Melanocyte of skin (primary cell): ENCODE data around the gene WDR43. TPM values are rescaled to one million over a fixed set of nuclear protein-coding genes. Genes with fewer than 3 reads are reported as not detected.

ENCODE experiments used
- small RNA-seq, 2 donors: library from RNA; depleted of rRNA; stranded (forward); fragments of <200 nt; gene quantifications; one replicate each; pipeline ENCODE3, GENCODE V24; 2012
- total RNA-seq, 2 donors: library from RNA; depleted of rRNA; stranded (reverse); fragments of >200 nt; gene quantifications; 2 replicates each; pipeline ENCODE4 v1.2.3, GENCODE V29; 2012

Gene WDR43, protein sequence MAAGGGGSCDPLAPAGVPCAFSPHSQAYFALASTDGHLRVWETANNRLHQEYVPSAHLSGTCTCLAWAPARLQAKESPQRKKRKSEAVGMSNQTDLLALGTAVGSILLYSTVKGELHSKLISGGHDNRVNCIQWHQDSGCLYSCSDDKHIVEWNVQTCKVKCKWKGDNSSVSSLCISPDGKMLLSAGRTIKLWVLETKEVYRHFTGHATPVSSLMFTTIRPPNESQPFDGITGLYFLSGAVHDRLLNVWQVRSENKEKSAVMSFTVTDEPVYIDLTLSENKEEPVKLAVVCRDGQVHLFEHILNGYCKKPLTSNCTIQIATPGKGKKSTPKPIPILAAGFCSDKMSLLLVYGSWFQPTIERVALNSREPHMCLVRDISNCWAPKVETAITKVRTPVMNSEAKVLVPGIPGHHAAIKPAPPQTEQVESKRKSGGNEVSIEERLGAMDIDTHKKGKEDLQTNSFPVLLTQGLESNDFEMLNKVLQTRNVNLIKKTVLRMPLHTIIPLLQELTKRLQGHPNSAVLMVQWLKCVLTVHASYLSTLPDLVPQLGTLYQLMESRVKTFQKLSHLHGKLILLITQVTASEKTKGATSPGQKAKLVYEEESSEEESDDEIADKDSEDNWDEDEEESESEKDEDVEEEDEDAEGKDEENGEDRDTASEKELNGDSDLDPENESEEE
- 100 to 1,000 TPM; 105 to 120 TPM for total RNA-seq

DNA sequence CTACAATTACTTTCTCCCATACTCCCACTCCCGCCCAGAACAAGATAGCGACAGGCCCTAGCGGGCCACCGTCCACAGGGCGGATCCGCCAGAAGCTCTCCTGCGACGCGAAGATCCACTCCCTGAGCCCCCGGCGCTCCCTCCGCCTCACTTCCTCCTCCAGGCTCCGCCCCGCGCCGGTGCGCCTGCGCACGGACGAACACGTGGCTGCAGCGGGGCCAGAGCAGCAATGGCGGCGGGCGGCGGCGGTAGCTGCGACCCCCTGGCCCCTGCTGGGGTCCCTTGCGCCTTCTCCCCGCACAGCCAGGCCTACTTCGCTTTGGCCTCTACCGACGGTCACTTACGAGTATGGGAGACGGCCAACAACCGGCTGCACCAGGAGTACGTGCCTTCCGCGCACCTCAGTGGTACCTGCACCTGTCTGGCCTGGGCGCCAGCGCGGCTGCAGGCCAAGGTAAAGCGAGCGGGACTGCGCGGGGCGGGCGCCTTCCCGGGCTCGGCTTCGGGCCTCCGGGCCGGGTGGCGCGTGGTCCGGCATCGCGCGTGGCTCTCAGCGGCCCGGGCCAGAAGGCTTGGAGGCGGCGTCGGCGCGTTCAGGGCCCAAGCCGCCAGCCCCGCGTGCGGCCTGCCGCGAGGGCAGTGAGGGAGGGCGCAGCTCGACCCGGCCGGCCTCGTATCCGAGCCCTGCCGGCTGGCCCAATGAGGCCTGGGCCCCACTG, at the start of gene WDR43:
Gene WDR43, plus strand, starts transcription at position 198 of the 719 bp plus-strand sequence. Its CDS starts 32 bp downstream, at position 230.

DNA sequence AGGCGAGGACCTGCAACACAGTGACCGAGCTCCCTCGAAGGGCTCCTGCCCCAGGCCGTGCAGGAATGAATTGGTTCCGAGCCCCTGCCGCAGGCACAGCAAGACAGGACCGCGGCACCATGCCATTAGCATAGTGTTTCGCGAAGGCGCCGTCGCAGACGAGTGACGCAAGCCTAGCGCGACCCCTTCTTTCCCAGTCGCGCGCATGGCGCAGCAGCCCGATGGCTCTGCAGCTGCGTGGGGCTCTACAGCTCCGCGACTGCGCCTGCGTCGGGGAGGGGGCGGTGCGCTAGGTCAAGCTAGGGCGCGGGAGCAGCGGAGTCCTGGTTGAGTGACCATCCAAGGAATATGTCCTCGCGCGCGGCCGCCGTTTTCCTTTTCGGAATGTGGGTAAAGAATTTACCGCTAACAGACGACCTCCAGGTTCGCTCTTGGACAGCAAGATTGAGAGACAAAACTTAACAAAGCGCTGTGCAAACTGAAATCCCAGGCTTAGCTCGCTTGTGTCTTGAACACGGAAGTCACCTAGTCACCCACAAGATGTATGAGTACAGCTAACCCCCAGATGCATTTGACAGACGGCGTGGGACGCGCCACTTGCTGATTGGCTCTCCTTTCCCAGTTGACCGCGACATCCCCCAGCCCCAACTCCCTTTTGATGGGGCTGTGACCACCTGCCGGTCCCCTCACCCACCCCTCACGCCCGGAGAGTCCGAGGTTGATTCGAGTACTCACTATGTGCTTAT, 24.1 kb upstream of the WDR43 start, which contains the start of gene TRMT61B:
Gene TRMT61B, minus strand, starts transcription at position 164 of the 746 bp plus-strand sequence. Its CDS starts 32 bp downstream, at position 132.

DNA sequence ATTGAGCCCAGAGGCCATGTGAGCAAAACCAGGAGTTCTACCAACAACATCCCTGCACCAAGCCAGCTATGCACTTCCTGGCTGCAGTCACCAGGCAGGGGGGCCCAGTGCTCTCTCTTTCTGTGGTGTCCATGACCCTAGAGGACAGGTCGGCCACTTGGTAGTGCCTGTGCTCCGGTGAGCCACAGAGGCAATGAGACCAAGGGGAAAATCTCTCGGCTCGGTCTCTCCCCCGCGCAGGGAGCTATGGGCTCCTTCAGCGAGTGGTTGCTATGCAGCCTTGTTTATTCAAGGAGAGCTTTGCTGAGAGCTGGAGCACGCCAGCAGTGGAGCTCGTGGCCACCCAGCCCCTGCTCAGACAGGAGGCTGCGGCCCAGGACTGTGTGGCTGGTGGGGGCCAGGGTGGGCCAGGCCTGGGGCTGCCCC, 86.6 kb downstream of the WDR43 start, which contains the start of gene TOGARAM2:
Gene TOGARAM2, plus strand, starts transcription at position 283 of the 426 bp plus-strand sequence. CDS start 13,537 bp downstream, outside the sequence.

Small RNA genes lying within 50 kb of the gene (small RNA-seq; reads per million reads assigned to genes)
- gene RF00019 = 0 reads per million in 2 donors
- gene SNORD53 = 28.8 to 37.7 reads per million in 2 donors
- gene SNORD53B = 15.3 to 17.3 reads per million in 2 donors
- 16.3 to 17.0 reads per million in 2 donors for gene SNORD92

Other genes with a start within 250 kb of the WDR43 start
- gene PPP1CB, start 142.8 kb upstream of the WDR43 start, total RNA-seq = 100 to 1,000 TPM; 129 to 138 TPM
- gene SPDYA, start 83.8 kb upstream of the WDR43 start, total RNA-seq = under 1 TPM; 0.33 to 0.34 TPM
- gene TRMT61B, start 24.4 kb upstream of the WDR43 start, total RNA-seq = 10 to 100 TPM; 13.4 to 17.0 TPM
- under 1 TPM in 1 of 2 donors, not detected in 1; under 0.01 TPM for gene TOGARAM2, start 86.6 kb downstream of the WDR43 start, total RNA-seq
- under 1 TPM in 1 of 2 donors, not detected in 1; under 0.01 TPM for gene PCARE, start 179.9 kb downstream of the WDR43 start, total RNA-seq
- gene CLIP4, start 220.7 kb downstream of the WDR43 start, total RNA-seq = 10 to 100 TPM; 30.6 to 53.7 TPM